ENCODE results near the gene FBXL22.

Gene FBXL22

DNA sequence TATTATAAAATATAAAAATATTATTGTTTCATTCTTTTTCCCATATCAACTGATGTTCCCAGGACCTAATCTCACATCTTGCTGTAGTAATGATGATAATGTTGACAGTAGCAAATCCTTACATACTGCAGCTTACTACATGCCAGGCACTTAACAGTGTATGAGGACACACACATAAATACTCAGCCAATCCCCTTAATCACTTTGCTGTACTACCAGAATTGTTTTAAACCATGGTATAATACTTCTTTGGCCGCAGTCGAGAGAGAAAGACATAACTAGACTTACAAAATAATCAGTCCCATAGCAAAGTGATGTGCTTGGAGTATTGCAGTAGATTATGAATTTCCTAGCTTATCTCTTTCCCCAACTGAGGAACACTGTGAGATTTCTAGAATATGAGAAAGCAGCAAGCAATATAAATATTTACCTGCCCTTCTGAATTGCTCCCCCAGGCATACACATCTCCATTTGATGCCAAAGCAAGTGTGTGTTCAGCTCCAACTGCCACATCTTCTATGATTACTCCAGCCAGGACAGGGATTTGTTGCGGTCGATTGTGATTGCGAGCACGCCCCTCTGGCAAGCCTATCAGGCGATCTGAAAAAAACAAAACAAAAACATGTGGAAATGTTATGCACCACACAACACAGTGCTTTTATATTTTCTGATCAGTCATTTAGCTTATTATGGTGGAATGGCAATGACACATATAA lies 33.0 kb downstream of the FBXL22 start:
- H3K4me3 ChIP-seq (ENCODE audit: insufficient read depth, low read depth, low read length), result no peak overlapping the region
- no peaks in the 10 kb centered on the region for H3K4me1 ChIP-seq (ENCODE audit: control insufficient read depth, insufficient read depth, low read length)
- H3K27ac ChIP-seq (ENCODE audit: insufficient read depth, low read depth, low read length, poor library complexity, severe bottlenecking), result no peak overlapping the region
- peaks cover 22% of the 10 kb centered on the region for H3K36me3 ChIP-seq (ENCODE audit: control insufficient read depth, insufficient read depth, low read length)
- no peaks in the 10 kb centered on the region for H3K9me3 ChIP-seq (ENCODE audit: control insufficient read depth, low read length)
- 94 to 98% methylated on average over 5 to 7 of the region's 7 CpGs for WGBS, 2 experiments
- no peaks in the 10 kb centered on the region for H3K27me3 ChIP-seq (ENCODE audit: control insufficient read depth, insufficient read depth, low read length, poor library complexity, severe bottlenecking)

DNA sequence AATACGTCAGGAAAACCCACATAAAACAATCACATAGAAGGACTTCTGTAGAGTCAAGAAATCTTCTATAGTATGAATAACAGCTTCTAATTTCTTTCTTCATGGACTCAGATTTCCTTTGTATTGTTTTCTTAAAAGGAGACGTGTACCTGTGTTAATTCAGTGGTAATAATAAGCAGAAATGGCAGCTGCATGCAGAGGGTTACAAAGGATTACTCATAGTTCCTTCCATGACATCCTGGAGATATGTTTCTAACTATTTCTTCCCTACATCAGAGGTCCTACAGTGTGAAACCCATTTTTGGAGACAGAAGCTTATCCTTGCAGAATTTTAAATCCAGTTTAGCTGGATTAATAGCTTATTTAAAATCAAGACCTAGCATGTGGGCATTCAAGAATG lies 36.1 kb downstream of the FBXL22 start:
- H3K27me3 ChIP-seq (ENCODE audit: control insufficient read depth, insufficient read depth, low read length, poor library complexity, severe bottlenecking), result no peaks in the 10 kb centered on the region
- 82 to 86% methylated on average over 1 to 2 of the region's 2 CpGs for WGBS, 2 experiments
- no peaks in the 10 kb centered on the region for H3K9me3 ChIP-seq (ENCODE audit: control insufficient read depth, low read length)
- peaks cover 23% of the 10 kb centered on the region for H3K36me3 ChIP-seq (ENCODE audit: control insufficient read depth, insufficient read depth, low read length)
- no peak overlapping the region for H3K27ac ChIP-seq (ENCODE audit: insufficient read depth, low read depth, low read length, poor library complexity, severe bottlenecking)
- H3K4me1 ChIP-seq (ENCODE audit: control insufficient read depth, insufficient read depth, low read length), result no peaks in the 10 kb centered on the region
- no peak overlapping the region for H3K4me3 ChIP-seq (ENCODE audit: insufficient read depth, low read depth, low read length)

DNA sequence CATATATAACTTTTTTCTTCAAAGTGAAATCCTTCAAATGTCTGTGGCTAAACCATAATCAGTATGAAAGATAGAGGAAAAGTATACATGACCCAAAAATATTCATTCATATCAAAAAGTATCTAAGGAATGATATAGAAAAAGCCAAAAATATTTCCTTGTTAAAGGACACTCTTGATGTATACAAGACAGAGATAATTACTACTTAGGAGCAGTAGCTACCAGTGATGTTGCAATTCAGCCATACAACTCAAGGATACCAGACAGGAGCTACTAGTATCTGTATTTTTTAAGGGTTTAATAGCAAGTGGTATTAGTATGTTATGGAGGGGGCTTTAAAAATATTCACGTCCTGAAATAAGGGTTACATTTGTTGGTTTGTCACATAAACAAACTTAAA lies 37.0 kb downstream of the FBXL22 start:
- Histone ChIP-seq H3K9me3 (ENCODE audit: control insufficient read depth, low read length) (no peaks in the 10 kb centered on the region), H3K36me3 (ENCODE audit: control insufficient read depth, insufficient read depth, low read length) (peaks cover 21% of the 10 kb centered on the region), H3K4me1 (ENCODE audit: control insufficient read depth, insufficient read depth, low read length) (no peaks in the 10 kb centered on the region), H3K27me3 (ENCODE audit: control insufficient read depth, insufficient read depth, low read length, poor library complexity, severe bottlenecking) (no peaks in the 10 kb centered on the region), H3K4me3 (ENCODE audit: insufficient read depth, low read depth, low read length) (no peak overlapping the region), H3K27ac (ENCODE audit: insufficient read depth, low read depth, low read length, poor library complexity, severe bottlenecking) (no peak overlapping the region)
- WGBS, 2 experiments, result 83 to 90% methylated on average over 1 of the region's 1 CpG

DNA sequence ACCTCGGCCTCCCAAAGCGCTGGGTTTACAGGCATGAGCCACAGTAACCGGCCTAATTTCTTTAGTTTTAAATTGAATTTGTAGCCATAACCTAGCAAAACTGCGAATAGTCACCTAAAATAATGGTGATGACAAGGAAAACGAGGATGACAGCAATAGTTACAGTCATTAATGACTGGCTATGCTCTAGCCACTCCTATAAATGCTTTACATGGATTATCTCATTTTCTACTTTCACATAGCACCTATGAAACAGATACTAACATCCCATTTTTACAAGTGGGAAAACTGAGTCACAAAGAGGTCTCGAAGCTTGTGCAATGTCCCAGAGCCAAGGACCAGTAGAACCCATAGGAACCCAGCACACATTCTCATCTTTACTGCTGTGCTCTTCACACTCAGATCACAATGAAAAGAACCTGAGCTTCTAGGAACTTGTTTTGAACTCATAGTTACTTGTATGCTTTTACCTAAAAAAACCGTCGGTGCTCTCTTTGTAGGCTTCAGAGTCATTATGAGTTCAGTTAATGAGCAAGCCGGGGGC lies 39.4 kb downstream of the FBXL22 start:
- 94 to 96% methylated on average over 9 of the region's 9 CpGs for WGBS, 2 experiments
- Histone ChIP-seq H3K36me3 (ENCODE audit: control insufficient read depth, insufficient read depth, low read length) (peaks cover 8% of the 10 kb centered on the region), H3K27me3 (ENCODE audit: control insufficient read depth, insufficient read depth, low read length, poor library complexity, severe bottlenecking) (no peaks in the 10 kb centered on the region)

DNA sequence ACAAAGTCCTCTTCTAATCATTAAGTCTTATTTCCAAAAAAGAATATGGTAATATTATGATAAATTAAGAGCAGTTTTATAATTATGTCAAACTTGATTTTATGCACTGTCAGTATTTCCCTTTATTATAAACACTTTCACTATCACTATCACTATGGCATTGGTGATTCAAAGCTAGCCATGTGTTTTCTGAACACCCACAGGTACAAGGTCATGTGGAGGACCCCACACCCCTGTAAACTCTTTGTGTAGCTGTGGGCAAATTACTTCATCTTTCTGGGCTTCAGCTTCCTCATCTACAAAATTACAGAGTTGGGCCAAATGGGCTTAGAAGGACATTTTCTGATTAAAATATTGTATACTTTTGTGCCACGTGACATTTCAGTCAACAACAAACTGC lies 41.7 kb downstream of the FBXL22 start:
- WGBS, 2 experiments, result no CpG with 5 or more reads among the region's 1 CpG
- Histone ChIP-seq H3K4me3 (ENCODE audit: insufficient read depth, low read depth, low read length) (no peak overlapping the region), H3K27ac (ENCODE audit: insufficient read depth, low read depth, low read length, poor library complexity, severe bottlenecking) (no peak overlapping the region), H3K4me1 (ENCODE audit: control insufficient read depth, insufficient read depth, low read length) (no peaks in the 10 kb centered on the region), H3K36me3 (ENCODE audit: control insufficient read depth, insufficient read depth, low read length) (peaks cover 8% of the 10 kb centered on the region), H3K9me3 (ENCODE audit: control insufficient read depth, low read length) (no peaks in the 10 kb centered on the region), H3K27me3 (ENCODE audit: control insufficient read depth, insufficient read depth, low read length, poor library complexity, severe bottlenecking) (no peaks in the 10 kb centered on the region)

More for the DNA sequence above, 39.4 kb downstream of the FBXL22 start:
- Histone ChIP-seq H3K4me3 (ENCODE audit: insufficient read depth, low read depth, low read length) (no peak overlapping the region), H3K27ac (ENCODE audit: insufficient read depth, low read depth, low read length, poor library complexity, severe bottlenecking) (no peak overlapping the region), H3K9me3 (ENCODE audit: control insufficient read depth, low read length) (no peaks in the 10 kb centered on the region), H3K4me1 (ENCODE audit: control insufficient read depth, insufficient read depth, low read length) (no peaks in the 10 kb centered on the region)

DNA sequence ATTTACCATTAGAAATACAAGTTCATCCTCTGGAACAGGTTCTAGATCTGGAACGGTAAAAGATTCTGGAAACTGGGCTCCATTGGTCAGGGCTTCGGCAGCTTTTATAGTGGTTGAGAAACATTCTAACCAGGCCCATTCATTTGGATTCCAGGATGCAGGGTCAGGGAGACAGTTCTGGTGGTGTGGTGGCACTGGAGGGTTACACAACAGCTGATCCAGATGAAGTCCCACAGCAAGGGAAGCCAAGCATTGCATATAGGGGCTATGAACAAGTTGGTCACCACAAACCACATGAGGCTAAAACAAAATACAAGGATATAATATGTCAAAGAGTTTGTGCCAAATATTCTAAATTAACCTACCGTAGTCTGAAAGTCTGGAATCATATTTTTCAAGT lies 43.0 kb downstream of the FBXL22 start:
- H3K27me3 ChIP-seq (ENCODE audit: control insufficient read depth, insufficient read depth, low read length, poor library complexity, severe bottlenecking), result no peaks in the 10 kb centered on the region
- WGBS, 2 experiments, result 97 to 99% methylated on average over 3 of the region's 3 CpGs
- H3K4me3 ChIP-seq (ENCODE audit: insufficient read depth, low read depth, low read length), result no peak overlapping the region
- no peak overlapping the region for H3K27ac ChIP-seq (ENCODE audit: insufficient read depth, low read depth, low read length, poor library complexity, severe bottlenecking)
- H3K36me3 ChIP-seq (ENCODE audit: control insufficient read depth, insufficient read depth, low read length), result peaks cover 17% of the 10 kb centered on the region
- no peaks in the 10 kb centered on the region for H3K9me3 ChIP-seq (ENCODE audit: control insufficient read depth, low read length)
- H3K4me1 ChIP-seq (ENCODE audit: control insufficient read depth, insufficient read depth, low read length), result no peaks in the 10 kb centered on the region

Data from ectodermal cell (in vitro differentiated cells).